ENCODE results near the gene NUB1. TPM values are rescaled to one million over a fixed set of nuclear protein-coding genes. Genes with fewer than 3 reads are reported as not detected.
"Not testable (repeated sequence)": the region's sequence is repeated elsewhere in the genome, so short reads cannot be mapped to it uniquely, and the experiment has no call there.

Gene NUB1, protein sequence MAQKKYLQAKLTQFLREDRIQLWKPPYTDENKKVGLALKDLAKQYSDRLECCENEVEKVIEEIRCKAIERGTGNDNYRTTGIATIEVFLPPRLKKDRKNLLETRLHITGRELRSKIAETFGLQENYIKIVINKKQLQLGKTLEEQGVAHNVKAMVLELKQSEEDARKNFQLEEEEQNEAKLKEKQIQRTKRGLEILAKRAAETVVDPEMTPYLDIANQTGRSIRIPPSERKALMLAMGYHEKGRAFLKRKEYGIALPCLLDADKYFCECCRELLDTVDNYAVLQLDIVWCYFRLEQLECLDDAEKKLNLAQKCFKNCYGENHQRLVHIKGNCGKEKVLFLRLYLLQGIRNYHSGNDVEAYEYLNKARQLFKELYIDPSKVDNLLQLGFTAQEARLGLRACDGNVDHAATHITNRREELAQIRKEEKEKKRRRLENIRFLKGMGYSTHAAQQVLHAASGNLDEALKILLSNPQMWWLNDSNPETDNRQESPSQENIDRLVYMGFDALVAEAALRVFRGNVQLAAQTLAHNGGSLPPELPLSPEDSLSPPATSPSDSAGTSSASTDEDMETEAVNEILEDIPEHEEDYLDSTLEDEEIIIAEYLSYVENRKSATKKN
- polyA plus RNA-seq (ENCODE audit: insufficient read length in 4 of 4) = 10 to 100 TPM; 73.1 to 88.6 (median 83.1) TPM

DNA sequence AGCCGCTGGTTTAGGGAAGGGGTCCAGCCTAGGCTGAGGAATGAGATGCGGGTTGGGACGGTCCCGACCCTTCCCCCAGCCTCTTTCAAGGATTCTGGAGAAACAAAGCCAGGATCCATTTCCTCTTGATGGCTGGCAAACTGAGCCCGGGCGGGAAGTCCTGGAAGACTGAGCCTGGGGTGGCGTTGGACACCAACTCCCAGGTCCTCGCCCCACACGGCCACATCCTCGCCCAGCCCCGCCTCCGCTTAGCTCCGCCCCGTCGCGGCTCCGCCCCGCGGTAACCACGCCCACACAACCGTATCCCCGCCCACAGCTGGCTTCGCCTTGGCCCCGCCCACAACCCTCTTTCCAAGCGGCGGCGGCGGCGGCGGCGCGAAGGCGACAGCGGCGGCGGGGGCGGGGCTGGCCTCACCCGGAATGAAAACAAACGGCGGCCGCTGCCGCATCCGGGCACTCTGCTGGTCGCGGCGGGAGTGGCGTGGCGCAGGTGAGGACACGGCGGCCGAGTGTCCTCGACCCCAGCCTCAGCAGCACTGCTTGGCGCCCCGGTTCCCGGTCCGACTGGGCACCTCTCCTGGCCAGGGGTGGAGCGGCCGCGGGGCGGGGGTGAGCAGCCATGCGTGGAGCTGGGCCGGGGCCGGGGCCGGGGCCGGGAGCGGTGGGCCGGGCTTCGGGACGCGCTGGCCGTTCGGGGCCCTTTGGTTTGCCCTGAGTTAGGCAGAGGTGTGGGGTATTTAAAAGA is at the start of gene NUB1:
NUB1 (plus strand) TSS at position 456 of the 745 bp plus-strand sequence. CDS start 3,538 bp downstream, outside the sequence.
- peak; percentile 39 to 72 (median 62) for DNase-seq (ENCODE audit: low read depth in 4 of 4, low spot score in 2 of 4)

DNA sequence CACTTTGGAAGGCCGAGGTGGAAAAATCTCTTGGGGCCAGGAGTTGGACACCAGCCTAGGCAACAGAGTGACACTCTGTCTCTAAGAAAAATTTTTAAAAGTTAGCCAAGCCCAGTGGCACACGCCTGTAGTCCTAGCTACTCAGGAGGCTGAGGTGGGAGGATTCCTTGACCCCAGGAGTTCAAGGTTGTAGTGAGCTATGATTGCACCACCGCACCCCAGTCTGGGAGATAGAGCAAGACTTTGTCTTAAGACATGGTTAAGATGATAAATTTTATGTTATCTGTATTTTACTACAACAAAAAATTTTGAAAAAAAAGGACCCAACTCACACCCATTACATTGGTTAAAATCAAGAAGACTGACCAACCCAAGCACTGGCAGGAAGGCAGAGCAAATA is 48.8 kb upstream of the NUB1 start:
- DNase-seq (ENCODE audit: low read depth in 4 of 4, low spot score in 2 of 4) = no peak

DNA sequence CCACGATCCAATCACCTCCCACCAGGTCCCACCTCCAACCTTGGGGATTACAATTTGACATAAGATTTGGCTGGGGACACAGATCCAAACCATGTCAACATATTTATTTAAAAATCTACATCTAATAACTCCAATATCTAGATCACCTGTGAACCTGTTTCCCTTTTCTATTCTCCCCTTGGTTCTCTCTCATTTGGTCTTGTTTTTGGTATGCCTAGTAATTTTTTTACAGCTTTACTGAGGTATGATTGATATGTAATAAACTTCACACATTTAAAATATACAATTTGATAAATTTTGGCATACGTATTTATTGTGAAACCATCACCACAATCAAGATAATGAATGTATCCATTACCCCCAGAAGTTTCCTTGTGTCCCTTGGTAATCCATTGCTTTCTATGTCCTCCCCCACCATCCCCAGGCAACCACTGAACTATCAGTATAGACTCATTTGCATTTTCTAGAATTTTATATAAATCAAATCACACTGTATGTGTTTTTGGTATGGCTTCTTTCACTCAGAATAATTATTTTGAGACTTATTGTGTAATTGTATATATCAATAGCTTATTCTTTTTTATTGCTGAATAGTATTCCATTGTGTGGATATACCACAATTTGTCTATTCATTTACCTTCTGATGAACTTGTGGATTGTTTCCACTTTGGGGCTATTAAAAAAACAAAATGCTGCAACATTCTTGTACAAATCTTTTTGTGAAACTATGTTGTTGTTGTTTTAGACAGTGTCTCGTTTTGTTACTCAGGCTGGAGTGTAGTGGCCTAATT is 45.2 kb upstream of the NUB1 start:
- DNase-seq (ENCODE audit: low read depth in 4 of 4, low spot score in 2 of 4) = no peak

DNA sequence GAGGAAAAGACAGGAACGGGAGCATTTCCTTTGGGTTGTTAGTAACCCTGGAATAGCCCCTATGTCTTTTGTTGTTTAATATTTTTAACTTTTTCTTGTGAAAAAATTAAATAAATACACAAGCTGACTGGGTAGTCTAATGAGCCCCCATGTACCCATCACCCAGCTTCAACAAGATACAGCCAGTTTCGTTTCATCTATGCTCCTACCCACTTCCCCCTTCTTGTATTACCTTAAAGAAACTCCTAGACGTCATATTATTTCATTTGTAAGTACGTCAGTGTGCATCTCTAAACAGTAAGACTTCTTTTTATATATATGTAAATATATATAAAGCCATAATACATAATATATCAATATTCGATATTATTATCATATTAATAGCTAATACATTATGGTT is 42.8 kb upstream of the NUB1 start:
- DNase-seq (ENCODE audit: low read depth in 4 of 4, low spot score in 2 of 4) = no peak

DNA sequence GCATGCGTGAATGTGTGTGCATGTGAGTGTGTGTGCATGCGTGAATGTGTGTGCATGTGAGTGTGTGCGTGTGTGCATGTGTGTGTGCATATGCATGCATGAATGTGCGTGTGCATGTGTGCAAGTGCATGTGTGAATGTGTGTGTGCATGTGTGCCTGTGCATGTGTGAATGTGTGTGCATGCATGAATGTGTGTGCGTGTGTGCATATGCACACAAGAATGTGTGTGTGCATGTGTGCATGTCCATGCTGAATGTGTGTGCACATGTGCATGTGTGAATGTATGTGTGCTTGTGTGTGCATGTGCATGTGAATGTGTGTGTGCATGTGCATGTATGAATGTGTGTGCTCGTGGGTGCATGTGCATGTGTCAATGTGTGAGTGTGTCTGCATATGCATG is 42.1 kb upstream of the NUB1 start:
- no peak for DNase-seq (ENCODE audit: low read depth in 4 of 4, low spot score in 2 of 4)

DNA sequence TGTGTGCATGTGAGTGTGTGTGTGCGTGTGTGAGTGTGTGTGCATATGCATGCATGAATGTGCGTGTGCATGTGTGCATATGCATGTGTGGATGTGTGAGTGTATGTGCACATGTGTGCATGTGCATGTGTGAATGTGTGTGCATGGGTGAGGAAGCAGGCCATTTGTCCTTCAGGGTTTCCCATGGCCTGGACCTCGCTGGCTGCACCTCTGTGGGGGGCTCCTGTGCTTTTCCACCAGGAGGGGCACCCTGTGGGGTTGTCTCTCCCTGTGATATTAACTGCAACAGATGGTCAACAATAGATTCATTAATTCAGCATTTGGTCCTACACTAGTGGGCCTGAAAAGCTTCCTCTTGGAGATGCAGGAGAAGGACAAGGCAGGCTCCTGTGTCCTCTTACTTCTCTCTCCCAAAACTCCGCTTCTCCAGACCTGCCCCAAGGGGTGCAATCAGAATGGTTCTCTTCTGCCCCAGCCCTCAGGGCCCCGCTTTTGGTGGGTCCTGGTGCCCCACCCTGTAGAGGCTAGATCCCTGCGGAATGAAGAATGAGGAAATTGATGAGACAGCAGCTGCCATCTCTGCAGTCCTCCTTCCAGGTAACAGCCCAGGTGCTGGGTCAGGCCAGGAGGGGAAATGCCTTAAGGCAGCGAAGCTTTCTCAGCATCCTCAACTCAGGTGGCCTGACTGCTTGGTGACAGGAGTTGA is 41.5 kb upstream of the NUB1 start:
- DNase-seq (ENCODE audit: low read depth in 4 of 4, low spot score in 2 of 4) = no peak

DNA sequence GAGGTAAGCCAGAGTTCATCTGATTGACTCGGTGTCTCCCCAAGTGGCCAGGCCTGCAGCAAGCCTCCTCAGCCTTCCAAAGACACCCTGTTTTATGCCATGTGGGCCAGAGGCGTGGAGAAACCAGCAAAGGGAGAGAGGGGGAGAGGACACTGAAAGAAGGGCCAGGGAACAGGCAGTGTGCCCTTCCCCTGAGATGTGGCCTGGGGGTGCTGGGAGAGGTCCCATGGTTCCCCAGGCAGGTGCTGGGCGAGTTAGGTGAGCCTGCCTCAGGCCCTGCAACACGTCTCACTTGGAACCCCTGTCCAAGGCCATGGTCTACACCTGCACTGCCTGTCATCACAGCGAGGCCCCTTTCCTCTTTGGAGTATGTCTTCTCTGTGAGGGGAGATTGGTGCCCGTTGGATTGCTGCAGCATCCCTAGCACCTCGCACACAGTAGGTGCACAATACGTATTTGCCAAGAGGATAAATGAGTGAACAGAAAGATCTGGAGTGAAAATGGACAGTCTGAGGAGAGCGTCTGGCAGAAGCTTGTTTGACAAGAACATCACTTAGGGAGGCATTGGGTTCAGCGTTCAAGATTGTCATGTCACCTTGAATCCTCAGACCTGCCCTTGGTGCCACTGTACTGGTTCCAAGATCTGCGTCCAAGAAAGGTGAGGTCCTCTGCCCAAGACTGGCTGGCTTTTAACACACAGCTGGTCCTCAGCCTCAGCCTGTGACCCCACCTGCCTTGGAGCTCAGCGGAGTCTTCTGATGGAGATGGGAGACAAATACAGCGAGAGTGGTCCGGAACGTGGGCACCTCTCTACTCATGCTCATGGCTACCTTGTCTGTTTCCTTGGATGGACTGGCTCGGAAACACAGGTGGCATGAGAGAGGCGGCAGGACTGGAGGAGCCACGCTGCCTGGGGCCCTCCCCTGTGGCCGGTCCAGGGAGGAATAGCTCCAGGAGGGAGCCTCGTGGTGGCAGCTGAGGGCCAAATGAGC is 39.8 kb upstream of the NUB1 start:
- no peak for DNase-seq (ENCODE audit: low read depth in 4 of 4, low spot score in 2 of 4)

DNA sequence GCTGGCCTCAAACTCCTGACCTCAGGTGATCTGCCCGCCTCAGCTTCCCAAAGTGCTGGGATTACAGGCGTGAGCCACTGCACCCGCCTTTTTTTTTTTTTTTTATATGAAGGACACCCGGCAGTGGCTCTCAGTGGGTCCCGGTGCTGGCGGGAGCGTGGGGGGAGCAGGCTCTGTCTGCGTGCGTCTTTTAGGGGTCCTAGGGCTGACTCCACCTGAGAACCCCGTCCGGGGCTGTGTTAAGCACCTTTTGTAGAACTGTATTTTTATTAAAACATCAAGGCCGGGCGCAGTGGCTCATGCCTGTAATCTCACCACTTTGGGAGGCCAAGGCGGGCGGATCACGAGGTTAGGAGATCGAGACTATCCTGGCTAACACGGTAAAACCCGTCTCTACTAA is 37.4 kb upstream of the NUB1 start:
- DNase-seq (ENCODE audit: low read depth in 4 of 4, low spot score in 2 of 4) = not testable (repeated sequence)

DNA sequence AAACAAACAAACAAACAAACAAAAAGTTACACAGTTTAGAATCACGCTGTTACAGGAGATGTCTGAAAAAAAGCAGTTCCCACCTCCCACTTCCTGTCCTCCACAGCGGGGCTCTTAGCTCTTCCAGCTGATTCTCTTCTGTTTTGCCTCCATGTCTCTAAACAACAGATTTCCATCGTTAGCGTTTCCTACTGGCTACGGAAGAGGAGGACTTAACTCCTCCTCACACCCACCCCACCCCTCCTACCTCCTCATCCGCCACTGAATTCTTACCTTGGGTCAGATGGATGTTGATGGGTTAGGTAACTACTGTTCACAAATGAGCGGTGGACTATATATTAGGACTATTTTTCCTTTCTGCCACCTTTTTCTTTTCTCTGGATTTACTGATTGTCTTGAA is 36.8 kb upstream of the NUB1 start:
- peak in 3 of 4 donors; percentile 43 to 51 (median 48) for DNase-seq (ENCODE audit: low read depth in 4 of 4, low spot score in 2 of 4)

DNA sequence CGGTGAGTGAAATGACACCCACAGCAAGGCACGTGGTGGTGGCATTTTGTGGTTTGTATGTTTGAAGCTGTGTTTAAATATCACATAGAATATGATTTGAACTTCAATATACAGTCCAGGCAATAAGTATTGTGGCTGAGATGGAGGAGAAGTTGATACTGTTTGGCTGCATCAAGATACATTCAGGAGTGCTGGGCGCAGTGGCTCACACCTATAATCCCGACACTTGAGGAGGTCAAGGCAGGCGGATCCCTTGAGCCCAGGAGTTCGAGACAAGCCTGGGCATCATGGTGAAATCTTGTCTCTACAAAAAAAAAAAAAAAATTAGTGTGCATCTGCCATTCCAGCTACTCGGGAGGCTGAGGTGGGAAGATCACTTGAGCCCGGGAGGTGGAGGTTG is 35.2 kb upstream of the NUB1 start:
- no peak for DNase-seq (ENCODE audit: low read depth in 4 of 4, low spot score in 2 of 4)

DNA sequence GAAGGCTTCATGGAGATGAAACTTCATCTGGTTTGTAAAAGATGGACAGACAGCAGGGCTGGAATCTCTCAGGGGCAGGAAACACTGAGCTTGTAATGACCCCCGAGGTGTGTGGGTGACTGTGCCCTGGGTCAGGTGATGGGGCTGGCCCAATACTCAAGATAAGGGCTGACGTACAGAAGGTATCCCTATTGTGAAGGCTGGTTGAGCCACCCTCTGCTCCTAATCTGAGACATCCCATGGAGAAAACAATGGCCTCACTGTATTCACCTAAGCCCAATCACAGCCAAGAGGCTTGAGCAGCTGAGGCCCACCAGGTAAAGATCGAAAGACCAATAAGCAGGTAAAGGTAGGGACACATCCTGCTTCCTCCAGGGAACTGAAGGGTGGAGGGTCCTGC is 34.8 kb upstream of the NUB1 start:
- DNase-seq (ENCODE audit: low read depth in 4 of 4, low spot score in 2 of 4) = no peak

DNA sequence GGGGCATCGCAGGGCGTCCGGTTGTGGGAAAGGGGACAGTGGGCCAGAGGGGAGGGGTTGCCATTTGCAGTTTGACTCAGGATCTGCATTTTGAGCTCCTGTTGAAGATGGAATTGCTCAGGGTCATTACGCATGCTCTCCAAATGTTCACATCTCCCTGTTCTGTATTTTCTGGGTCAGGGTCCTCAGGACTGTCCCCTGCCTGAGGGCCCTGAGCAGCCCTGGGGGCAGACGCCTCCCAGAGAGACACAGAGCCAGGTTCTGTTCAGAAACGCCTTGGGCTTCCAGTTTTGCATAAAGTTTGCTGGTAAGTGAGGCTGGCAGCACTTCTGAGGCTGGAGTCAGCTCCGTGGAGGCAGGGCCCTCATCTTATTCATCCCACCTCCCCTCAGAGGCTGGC is 34.1 kb upstream of the NUB1 start:
- DNase-seq (ENCODE audit: low read depth in 4 of 4, low spot score in 2 of 4) = no peak

DNA sequence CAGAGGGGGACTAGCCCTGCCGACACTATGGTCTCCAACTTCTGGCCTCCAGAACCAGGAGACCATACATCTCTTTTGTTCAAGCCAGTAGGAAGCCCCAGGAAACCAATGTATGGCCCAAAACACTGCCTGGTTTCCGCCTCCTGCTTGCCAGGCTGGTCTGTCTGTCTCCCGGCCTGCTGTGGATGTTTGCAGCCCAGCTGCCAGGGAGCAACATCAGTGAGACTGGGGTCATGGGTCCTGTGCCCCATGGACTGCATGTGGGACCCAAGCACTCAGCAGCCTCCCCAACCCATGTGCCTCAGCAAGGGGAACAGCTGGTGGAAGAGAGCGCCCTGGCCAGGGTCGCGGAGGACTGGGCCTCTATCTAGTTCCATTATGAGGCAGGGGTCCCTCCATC is 33.4 kb upstream of the NUB1 start:
- no peak for DNase-seq (ENCODE audit: low read depth in 4 of 4, low spot score in 2 of 4)

DNA sequence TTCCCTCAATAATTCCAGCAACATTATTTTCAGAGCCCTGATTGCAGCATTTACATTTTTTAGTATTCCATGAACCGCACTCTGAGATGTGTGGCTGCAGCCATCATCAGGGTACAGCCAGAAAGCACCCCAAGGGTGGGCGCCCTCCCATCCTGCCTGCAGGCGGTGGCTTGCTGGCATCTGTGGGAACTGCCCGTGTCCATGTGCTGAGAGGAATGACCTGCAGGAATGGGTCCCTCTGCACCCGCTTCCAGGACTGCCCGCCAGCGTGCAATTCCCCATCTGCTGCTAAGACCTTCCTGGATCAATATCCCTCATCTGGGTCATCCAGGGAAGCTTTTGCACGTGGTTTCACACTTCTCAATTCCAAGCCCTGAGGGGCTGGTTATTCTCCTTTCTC is 32.8 kb upstream of the NUB1 start:
- DNase-seq (ENCODE audit: low read depth in 4 of 4, low spot score in 2 of 4) = no peak

DNA sequence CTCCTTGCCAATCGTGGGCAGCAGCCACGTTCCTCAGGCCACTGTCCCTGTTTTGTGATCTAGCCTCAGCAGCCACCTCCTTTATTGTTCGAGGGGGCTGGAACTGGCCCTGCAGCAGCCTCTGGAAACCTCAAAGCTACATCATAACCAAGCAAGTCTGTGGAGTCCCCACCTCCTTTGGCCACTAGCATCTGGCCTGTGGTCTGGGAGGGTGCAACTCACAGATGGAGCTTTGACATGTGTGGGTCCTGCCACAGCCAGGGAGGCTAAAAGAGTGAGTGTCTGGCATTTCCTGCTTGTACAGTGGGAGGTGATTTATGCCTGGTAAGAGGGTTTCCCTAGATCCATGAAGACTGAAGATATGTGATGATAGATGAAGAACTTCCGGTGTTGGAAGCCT is 32.3 kb upstream of the NUB1 start:
- no peak for DNase-seq (ENCODE audit: low read depth in 4 of 4, low spot score in 2 of 4)

DNA sequence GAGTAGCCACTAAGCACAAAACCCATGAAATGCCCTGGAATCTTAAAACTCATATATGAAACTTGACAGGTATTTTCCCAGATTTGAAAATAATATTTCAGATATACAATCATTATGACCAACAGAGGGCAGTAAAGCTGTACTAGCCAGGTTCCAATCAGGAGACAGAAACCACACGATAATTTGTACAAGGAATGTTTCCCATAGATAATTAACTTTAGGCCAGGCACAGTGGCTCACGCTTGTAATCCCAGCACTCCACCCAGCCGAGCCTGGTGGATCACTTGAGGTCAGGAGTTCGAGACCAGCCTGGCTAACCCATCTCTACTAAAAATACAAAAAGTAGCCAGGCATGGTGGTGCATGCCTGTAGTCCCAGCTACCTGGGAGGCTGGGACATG is 31.0 kb upstream of the NUB1 start:
- no peak for DNase-seq (ENCODE audit: low read depth in 4 of 4, low spot score in 2 of 4)

DNA sequence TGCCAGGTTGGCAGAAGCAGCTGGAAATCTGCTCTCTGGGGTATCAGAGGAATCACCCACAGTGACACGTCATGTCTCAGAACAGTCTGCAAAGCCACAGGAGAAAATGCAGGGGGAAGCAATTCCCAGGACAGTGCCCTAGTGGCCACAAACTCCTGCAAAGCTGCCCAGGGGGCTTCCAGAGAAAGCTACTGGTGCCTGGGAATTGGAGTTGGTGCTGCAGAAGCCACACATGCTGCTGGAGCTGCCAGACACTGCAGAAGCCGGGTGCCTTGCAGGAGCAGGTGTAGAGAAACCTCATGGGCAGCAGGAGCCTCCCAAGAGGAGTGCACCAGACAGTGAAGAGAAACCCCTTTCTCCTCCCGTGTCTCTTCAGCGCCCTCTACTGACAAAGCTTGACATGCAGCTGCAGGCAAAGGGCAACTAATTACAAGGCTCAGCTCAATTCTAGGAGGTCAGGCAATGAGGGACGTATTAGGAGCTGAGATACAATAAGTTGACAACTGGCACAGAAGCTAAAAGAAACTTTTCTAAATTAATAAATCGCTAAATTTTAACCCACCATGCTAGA is 30.2 kb upstream of the NUB1 start:
- DNase-seq (ENCODE audit: low read depth in 4 of 4, low spot score in 2 of 4) = no peak

DNA sequence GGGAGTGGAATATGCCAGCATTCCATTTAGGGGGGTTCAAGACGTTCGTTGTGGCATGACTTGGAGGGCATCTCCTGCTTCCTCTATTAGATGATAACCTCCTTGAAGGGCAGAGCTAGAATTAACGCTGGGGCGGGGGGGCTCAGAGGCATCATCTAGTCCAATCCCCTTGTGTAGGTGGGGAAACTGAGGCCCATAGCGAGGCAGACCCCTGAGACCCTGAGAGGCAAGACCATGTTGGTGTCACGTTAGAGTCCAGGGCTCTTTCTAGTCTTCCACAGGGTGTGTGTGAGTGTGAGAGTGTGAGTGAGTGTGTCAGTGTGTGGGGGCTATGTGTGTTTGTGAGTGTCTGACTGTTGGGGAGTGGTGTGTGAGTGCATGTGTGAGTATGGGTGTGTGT is 29.3 kb upstream of the NUB1 start:
- no peak for DNase-seq (ENCODE audit: low read depth in 4 of 4, low spot score in 2 of 4)
